Smooth muscle cell (in vitro differentiated cells): ENCODE results near the gene DGKA. TPM values are rescaled to one million over a fixed set of nuclear protein-coding genes. Genes with fewer than 3 reads are reported as not detected.
"Not testable (repeated sequence)": the region's sequence is repeated elsewhere in the genome, so short reads cannot be mapped to it uniquely, and the experiment has no call there.

Experiments used
- DNase-seq: peaks from one replicate; lab custom pipeline; 2025; ENCODE audit not compliant: unreplicated experiment; lab: John Stamatoyannopoulos, UW
- H2AFZ ChIP-seq: fragments of 200-600 bp; sonication (generic); 2 replicates; pipeline ENCODE4 v1.6.0; 2016; ENCODE audit warnings: antibody characterized with exemption, low read depth, mild to moderate bottlenecking
- H3F3A ChIP-seq: fragments of 200-600 bp; sonication (generic); 2 replicates; pipeline ENCODE4 v1.6.0; 2017; ENCODE audit warnings: antibody characterized with exemption, low read depth
- H3K27ac ChIP-seq: fragments of 200-600 bp; sonication (generic); 2 replicates; pipeline ENCODE4 v1.5.1; 2016; ENCODE audit warnings: low read depth, mild to moderate bottlenecking
- H3K27me3 ChIP-seq: fragments of 200-600 bp; sonication (generic); 2 replicates; pipeline ENCODE4 v1.6.1; 2016; ENCODE audit warnings: low read depth, mild to moderate bottlenecking
- H3K36me3 ChIP-seq: fragments of 200-600 bp; sonication (generic); 2 replicates; pipeline ENCODE4 v1.5.1; 2016; ENCODE audit warnings: low read depth
- H3K4me1 ChIP-seq: fragments of 200-600 bp; sonication (generic); 2 replicates; pipeline ENCODE4 v1.5.1; 2016; ENCODE audit warnings: low read depth
- H3K4me2 ChIP-seq: fragments of 200-600 bp; sonication (generic); 2 replicates; pipeline ENCODE4 v1.6.0; 2016; ENCODE audit warnings: mild to moderate bottlenecking
- H3K4me3 ChIP-seq: fragments of 200-600 bp; sonication (generic); 2 replicates; pipeline ENCODE4 v1.5.1; 2016; ENCODE audit warnings: mild to moderate bottlenecking
- H3K79me2 ChIP-seq: fragments of 200-600 bp; sonication (generic); 2 replicates; pipeline ENCODE4 v1.6.0; 2016; ENCODE audit warnings: low read depth, mild to moderate bottlenecking
- H3K9ac ChIP-seq: fragments of 200-600 bp; sonication (generic); 2 replicates; pipeline ENCODE4 v1.6.0; 2016; ENCODE audit warnings: low read depth
- H3K9me3 ChIP-seq: fragments of 200-600 bp; sonication (generic); replicated peaks from 2 replicates; pipeline ENCODE4 v1.5.1; 2016; ENCODE audit warnings: low read depth
- H4K20me1 ChIP-seq: fragments of 200-600 bp; sonication (generic); 2 replicates; pipeline ENCODE4 v1.6.0; 2016; ENCODE audit warnings: low read depth
- WGBS: methylation state at CpG from one replicate; pipeline ENCODE4 v1.1.7; 2016; ENCODE audit warnings: low lambda C conversion rate; 5-methylcytosine and 5-hydroxymethylcytosine counted together
- polyA plus RNA-seq: library from polyadenylated mRNA; unstranded; fragments of >200 nt; fragmentation: Nextera tagmentation; extraction: Ambion mirVana; gene quantifications from 2 replicates; pipeline ENCODE4 v1.2.1, GENCODE V29; 2016
- total RNA-seq: library from RNA; depleted of rRNA; stranded (reverse); fragments of >200 nt; gene quantifications from 2 replicates; pipeline ENCODE4 v1.2.3, GENCODE V29; 2014
- TF ChIP-seq, protein P1 (sequence below): fragments of 200-600 bp; sonication (generic); IDR thresholded peaks from 2 replicates; pipeline ENCODE4 v1.5.1; 2017; ENCODE audit warnings: borderline replicate concordance, mild to moderate bottlenecking, antibody characterized with exemption; ENCODE audit not compliant: insufficient read depth, poor library complexity, severe bottlenecking

Gene DGKA
- total and polyA plus RNA-seq, 2 experiments from 2014 or later, result 66.3 to 87.1 TPM

DNA sequence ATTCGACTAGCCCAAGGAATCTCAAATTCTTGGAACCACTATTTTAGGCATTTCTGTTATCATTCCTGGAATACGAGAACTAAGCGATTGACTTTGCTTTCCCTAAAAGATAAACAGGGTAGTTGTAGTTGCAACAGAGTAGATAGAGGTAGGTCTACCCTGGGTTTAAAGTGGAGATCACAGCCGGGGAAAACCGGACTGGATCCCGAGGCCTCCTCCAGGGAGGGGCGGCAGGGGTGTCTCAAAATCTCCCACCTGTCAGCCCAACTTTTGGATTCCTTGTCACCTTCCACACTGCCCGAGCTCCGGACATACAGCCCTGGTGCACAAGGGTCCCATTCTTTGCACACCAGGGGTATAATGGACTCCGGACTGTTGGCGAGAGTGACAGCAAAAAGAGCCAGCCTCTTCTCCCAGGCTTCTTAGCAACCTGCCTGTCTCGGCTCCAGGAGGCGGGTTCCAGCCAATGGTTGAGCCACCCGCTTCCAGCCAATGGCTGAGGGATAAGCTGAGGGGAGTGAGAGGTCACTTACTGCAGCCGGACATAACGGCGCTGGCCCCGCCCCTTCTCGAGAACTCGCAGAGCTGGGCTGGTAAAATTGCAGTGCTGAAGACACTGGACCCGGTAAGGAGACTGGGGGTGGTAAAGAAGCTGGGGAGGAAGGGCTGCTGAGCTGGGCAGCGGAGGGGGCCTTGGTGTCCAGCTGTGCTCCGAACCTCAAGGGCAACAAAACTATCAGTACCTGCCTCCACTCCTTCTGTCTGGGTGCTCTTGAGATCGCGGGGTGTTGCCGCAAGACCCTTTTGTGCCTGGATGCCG, 66.0 kb downstream of the DGKA start, which contains the start of gene SUOX:
TSS of gene SUOX (plus strand) at position 562 of the 820 bp plus-strand sequence. CDS start 4,946 bp downstream, outside the sequence.
- Histone ChIP-seq H3K79me2 (peaks cover 5% of the 10 kb centered on the region), H2AFZ (no peak within 1 kb of the TSS), H3K4me3 (peak within 1 kb of the TSS; percentile 79), H4K20me1 (no peaks in the 10 kb centered on the region), H3K4me1 (peaks cover 5% of the 10 kb centered on the region), H3K27me3 (no peaks in the 10 kb centered on the region), H3K36me3 (no peaks in the 10 kb centered on the region), H3K27ac (peak within 1 kb of the TSS; percentile 24), H3K9me3 (no peaks in the 10 kb centered on the region), H3F3A (peaks cover 9% of the 10 kb centered on the region), H3K4me2 (peak within 1 kb of the TSS; percentile 94), H3K9ac (peak within 1 kb of the TSS; percentile 71)
- 8% methylated on average over 27 of the region's 27 CpGs for WGBS
- peak; percentile 69 for DNase-seq
- TF ChIP-seq, protein P1, sequence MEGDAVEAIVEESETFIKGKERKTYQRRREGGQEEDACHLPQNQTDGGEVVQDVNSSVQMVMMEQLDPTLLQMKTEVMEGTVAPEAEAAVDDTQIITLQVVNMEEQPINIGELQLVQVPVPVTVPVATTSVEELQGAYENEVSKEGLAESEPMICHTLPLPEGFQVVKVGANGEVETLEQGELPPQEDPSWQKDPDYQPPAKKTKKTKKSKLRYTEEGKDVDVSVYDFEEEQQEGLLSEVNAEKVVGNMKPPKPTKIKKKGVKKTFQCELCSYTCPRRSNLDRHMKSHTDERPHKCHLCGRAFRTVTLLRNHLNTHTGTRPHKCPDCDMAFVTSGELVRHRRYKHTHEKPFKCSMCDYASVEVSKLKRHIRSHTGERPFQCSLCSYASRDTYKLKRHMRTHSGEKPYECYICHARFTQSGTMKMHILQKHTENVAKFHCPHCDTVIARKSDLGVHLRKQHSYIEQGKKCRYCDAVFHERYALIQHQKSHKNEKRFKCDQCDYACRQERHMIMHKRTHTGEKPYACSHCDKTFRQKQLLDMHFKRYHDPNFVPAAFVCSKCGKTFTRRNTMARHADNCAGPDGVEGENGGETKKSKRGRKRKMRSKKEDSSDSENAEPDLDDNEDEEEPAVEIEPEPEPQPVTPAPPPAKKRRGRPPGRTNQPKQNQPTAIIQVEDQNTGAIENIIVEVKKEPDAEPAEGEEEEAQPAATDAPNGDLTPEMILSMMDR, result no peak

DNA sequence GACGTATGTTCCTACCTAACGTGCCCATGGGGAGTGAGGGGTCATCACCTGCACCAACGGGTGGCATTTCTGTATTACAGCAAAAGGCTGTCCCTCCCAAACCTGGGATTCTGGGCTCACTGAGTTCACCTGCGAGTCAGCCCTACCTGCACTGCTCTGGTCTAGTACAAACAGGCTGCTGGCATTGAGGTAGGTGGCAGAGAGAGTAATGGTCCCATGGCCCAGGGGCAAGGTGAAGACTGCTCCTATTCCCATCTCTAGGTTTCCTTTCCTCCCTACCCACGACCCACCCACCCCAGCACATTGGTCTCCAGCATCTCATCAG, 66.5 kb downstream of the DGKA start:
- peaks cover 5% of the 10 kb centered on the region for H3K4me1 ChIP-seq
- no peaks in the 10 kb centered on the region for H3K9me3 ChIP-seq
- peak overlapping the region; percentile 79 for H3K4me3 ChIP-seq
- H2AFZ ChIP-seq, result no peak overlapping the region
- no peaks in the 10 kb centered on the region for H4K20me1 ChIP-seq
- no peaks in the 10 kb centered on the region for H3K27me3 ChIP-seq
- peaks cover 9% of the 10 kb centered on the region for H3F3A ChIP-seq
- peak overlapping the region; percentile 94 for H3K4me2 ChIP-seq
- H3K36me3 ChIP-seq, result no peaks in the 10 kb centered on the region
- 4% methylated on average over 4 of the region's 5 CpGs for WGBS
- TF ChIP-seq, protein P1, result no peak
- H3K79me2 ChIP-seq, result peaks cover 5% of the 10 kb centered on the region
- H3K9ac ChIP-seq, result peak overlapping the region; percentile 71
- H3K27ac ChIP-seq, result no peak overlapping the region
- no peak for DNase-seq

DNA sequence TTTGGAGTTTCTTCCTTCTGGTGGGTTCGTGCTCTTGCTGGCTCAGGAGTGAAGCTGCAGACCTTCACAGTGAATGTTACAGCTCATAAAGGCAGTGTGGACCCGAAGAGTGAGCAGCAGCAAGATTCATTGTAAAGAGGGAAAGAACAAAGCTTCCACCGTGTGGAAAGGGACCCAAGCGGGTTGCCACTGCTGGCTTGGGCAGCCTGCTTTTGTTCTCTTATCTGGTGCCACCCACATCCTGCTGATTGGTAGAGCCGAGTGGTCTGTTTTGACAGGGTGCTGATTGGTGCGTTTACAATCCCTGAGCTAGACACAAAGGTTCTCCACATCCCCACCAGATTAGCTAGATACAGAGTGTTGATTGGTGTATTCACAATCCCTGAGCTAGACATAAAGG, 68.6 kb downstream of the DGKA start:
- not testable (repeated sequence) for DNase-seq, H3K36me3 ChIP-seq, H4K20me1 ChIP-seq, H3K79me2 ChIP-seq, H3K4me2 ChIP-seq, H3K9ac ChIP-seq, H3K9me3 ChIP-seq, H3K4me3 ChIP-seq, H3F3A ChIP-seq, H3K4me1 ChIP-seq, H3K27me3 ChIP-seq, H3K27ac ChIP-seq, H2AFZ ChIP-seq
- WGBS, result 84% methylated on average over 6 of the region's 6 CpGs

DNA sequence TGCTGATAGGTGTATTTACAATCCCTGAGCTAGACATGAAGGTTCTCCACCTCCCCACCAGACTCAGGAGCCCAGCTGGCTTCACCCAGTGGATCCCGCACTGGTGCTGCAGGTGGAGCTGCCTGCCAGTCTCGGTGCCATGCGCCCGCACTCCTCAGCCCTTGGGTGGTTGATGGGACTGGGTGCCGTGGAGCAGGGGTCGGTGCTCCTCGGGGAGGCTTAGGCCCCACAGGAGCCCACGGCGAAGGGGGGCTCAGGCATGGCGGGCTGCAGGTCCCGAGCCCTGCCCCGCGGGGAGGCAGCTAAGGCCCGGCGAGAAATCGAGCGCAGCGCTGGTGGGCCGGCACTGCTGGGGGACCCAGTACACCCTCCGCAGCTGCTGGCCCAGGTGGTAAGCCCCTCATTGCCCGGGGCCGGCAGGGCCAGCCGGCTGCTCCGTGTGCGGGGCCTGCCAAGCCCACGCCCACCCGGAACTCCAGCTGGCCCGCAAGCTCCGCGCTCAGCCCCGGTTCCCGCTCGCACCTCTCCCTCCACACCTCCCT, 69.1 kb downstream of the DGKA start:
- H3K36me3 ChIP-seq, H2AFZ ChIP-seq, H3K4me3 ChIP-seq, H3K9ac ChIP-seq, DNase-seq, H3K4me2 ChIP-seq, H3K79me2 ChIP-seq, H3K27me3 ChIP-seq, H3F3A ChIP-seq, H3K27ac ChIP-seq, H3K4me1 ChIP-seq, H4K20me1 ChIP-seq, H3K9me3 ChIP-seq: not testable (repeated sequence)
- 99% methylated on average over 27 of the region's 33 CpGs for WGBS
